KG1 (cell line): ENCODE measurements around the gene PIMREG.
"Not testable (repeated sequence)": the region's sequence is repeated elsewhere in the genome, so short reads cannot be mapped to it uniquely, and the experiment has no call there.

Source experiments
- DNase-seq: peaks from one replicate; lab custom pipeline; 2025; lab: John Stamatoyannopoulos, UW

Gene PIMREG

DNA sequence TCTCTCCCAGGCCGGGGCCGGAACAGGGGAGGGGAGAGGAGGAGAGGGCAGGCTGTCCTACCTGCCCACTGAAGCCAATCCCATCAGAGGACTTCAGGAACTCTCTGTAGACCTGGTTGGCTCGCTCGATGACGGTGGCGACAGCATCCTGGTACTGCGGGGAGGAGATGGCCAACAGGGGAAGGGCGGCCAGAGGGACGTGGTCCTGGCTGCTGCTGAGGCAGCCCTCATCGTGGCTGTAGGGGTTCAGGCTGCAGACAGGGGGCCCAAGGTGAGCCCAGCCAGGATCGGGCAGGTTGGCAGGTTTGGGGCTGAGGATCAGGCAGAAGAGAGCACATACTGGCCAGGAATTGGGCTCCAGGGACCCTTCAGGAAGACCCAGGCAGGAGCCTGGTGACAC, 34.2 kb downstream of the PIMREG start:
- DNase-seq: no peak

GRCh38 chr17:6479622-6480302, 35.5 kb downstream of the PIMREG start:
- no peak for DNase-seq

DNA sequence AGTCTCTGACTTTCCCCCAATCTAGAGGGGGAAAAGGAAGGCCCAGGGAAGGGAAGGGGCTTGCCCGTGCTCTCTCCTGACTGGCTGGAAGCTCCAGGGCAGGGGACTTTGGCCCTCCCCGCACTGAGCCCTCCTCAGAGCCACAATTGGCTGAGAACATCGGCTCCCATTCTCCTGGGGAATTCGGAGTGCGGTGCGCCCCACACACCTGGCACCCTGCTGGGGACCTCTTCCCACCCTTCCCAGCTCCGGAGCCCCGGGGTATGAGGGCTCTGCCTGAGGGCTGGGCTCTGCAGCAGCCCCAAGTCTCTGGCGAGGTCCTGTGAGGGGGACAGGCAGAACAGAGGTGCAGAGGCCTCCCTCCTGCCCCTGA, 36.0 kb downstream of the PIMREG start:
- no peak for DNase-seq

- DNase-seq: no peak
These were observed 37.8 kb downstream of the PIMREG start for GRCh38 chr17:6482105-6482455.

DNA sequence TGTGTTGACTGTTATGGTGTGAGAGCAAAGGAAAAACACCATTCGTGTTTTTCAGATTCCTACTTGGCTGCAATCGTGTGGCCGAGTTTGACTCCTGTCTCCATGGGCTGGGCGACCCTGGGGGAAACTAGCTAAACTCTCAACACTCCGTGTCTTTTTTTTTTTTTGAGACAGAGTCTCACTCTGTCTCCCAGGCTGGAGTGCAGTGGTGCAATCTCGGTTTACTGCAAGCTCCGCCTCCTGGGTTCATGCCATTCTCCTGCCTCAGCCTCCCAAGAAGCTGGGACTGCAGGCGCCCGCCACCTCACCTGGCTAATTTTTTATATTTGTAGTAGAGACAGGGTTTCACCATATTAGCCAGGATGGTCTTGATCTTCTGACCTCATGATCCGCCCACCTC, 38.5 kb downstream of the PIMREG start:
- not testable (repeated sequence) for DNase-seq

DNA sequence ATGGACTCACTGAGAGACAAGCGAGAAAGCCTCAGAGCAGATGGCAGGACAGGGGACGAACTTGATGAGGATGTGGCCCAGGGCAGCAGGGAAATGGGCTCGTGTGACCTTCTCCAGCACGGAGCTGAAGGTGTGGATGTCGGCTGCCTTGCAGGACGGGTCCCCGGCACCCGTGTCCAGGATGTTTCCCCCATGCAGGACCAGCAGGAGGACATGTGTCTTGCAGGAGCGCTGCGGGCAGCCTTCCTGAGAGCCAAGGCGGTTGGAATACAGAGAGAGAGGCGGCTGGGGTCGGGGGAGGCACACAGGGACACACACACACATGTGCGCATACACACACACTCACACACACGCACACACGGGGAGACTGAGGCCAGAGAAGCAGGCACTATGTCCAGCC, 39.3 kb downstream of the PIMREG start:
- no peak for DNase-seq

GRCh38 chr17:6485646-6486412, 41.6 kb downstream of the PIMREG start:
- DNase-seq: no peak

DNA sequence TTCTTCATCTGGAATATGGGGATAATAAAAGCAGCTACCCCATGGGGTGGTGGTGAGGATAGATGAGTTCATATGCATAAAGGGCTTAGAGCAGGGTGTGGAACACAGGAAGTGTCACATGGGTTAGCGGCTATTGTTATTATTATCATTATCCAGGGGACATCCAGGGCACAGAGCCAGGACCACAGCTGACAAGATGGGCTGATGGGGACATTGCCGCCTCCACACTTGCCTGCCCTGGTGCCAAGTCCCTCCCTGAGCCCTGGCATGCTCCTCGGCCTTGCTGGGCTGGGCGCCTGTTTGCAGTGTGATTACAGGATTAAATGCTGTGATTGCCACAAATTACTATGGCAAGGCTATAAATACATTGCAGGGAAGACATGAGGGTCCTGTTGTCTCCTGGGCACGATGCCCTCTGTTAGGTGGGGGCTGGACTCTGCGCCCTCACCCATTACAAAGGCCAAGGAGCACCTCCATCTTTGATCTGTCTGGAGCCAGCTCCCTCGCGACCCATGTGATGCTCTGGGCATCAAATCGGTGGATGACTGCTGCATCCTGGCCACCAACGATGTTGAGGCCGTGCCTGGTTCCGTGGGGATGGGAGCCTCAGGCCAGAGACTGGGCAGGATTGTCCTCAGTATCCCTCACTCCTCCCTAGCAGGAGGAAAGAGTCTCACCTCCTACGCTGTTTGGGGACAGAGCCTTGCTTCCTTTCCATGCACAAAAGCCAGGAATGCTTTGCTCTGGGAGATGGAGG, 43.2 kb downstream of the PIMREG start:
- no peak for DNase-seq

DNA sequence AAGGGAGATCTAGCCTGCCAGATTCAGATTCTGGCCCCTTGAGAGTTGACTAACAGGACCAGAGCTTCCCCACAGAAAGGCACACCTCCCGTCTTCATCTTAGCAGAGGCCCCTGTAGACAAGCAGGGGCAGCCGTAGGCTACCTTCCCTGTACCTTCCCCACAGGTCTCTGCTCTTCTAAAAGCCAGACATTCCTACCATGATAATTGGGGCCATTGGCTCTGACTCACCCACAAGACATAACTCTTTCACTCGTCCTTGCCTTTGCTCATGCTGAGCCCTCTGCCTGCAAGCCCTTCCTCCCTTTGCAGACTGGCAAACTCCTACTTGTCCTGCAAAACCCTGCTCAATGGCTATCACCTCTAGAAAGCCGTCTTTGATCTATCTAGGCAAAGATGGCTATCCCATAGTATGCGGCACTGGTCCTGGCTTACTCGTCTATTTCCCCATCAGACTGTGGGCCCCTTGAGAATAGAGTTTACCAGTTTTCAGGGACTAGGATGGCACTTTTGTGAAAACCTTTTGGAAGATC, 43.8 kb downstream of the PIMREG start:
- DNase-seq: no peak

DNA sequence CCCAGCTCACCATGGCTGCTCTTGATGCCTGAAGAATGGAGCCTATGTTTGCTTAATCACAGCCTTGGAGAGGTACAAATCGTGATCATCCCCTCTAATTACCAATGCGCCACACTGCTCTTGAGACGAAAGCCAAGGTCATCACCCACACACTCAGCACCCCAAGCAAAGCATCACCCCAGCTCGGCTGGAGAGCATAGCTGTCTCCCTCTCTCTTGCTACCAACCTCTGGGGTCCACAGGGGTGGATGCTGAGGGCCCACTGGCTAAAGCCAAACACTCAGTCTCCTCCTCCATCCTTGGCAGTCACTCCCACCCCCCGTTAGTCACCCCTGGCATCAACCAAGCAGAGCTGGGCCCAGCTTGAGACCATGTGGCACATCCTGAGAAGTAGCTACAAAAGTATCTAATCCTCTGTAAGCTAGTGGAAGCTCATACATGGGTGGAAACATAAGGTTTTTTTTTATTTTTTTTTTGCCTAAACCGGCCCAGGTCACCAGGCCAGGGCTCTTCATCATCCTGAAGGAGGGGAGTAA, 44.8 kb downstream of the PIMREG start:
- DNase-seq: no peak

DNA sequence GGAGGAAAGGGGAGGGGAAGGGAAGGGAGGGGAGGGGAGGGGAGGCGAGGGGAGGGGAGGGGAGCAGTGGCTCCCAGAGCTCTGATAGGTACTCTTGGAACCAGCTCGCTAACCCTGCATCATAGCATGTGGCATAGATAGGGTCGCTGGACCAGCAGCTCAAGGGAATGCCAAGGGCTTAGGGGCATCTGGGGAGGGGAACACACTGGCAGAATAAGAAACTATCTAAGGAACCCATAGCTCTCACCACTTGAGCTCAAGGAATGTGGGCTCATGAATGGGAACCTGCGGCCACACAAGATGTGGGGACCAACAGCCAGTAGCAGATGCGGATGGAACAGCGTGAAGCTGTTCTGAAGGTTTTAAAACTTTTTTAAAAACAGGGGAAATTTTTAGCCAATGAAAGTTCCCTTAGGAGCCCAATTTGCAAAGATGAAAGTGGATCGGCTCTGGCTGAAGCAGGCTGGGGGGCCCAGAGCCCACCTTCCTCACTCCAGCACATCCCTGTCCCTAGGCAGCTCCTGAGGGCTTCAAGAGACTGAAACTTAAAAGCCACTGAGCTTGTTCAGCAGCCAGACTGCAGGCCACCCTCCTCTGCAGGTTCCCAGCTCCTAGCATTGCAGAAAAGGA, 46.9 kb downstream of the PIMREG start:
- DNase-seq: no peak

GRCh38 chr17:6492892-6493674, 48.8 kb downstream of the PIMREG start:
- no peak for DNase-seq

- DNase-seq: no peak
These were observed 50.1 kb downstream of the PIMREG start for GRCh38 chr17:6494239-6494941.

GRCh38 chr17:6495450-6496115, 51.3 kb downstream of the PIMREG start:
- DNase-seq: no peak

DNA sequence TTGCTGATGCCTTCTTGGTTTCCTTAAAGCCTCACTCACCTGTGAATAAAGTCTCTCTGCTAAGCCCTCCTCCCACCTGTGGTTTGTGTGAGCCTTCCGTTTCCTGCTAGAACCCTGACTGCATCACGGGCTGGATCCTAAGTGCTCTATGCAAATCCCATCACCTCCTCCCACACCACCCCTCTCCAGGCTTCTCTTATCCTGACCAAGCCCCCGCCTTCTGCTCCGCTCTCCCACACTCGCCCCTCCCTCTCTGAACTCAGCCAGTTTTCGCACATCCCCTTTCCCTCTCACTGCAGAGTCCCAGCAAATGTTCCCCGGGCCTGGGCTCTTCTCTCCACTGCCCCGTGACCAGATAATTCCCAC, 51.8 kb downstream of the PIMREG start:
- no peak for DNase-seq

- no peak for DNase-seq
These were observed 52.6 kb downstream of the PIMREG start for GRCh38 chr17:6496640-6497441.

GRCh38 chr17:6497496-6498221, 53.4 kb downstream of the PIMREG start:
- no peak for DNase-seq

- no peak for DNase-seq
These were observed 54.1 kb downstream of the PIMREG start for GRCh38 chr17:6498356-6498755.
